ENCODE results near the gene TAF9B.

TAF9B gene

GRCh38 chrX:78124307-78124706 is 15.1 kb downstream of the TAF9B start:
- TF ChIP-seq CTCF (IDR thresholded peaks at IDR 0.05; ENCODE audit: low read depth, low read length), result no peak
- H3K4me3 ChIP-seq (replicated peaks in 1 of 2; ENCODE audit: low read depth in 2 of 2, low read length in 2 of 2), result no peak overlapping the region
- peak in 1 of 2 donors; percentile 9 for DNase-seq (ENCODE audit: low read depth in 2 of 2)

GRCh38 chrX:78123190-78123589 is 16.3 kb downstream of the TAF9B start:
- peak in 1 of 2 donors; percentile 57 for DNase-seq (ENCODE audit: low read depth in 2 of 2)
- no peak overlapping the region for H3K4me3 ChIP-seq (replicated peaks in 1 of 2; ENCODE audit: low read depth in 2 of 2, low read length in 2 of 2)
- TF ChIP-seq CTCF (IDR thresholded peaks at IDR 0.05; ENCODE audit: low read depth, low read length), result no peak

GRCh38 chrX:78119521-78120227 is 19.8 kb downstream of the TAF9B start:
- DNase-seq (ENCODE audit: low read depth in 2 of 2), result no peak
- TF ChIP-seq CTCF (IDR thresholded peaks at IDR 0.05; ENCODE audit: low read depth, low read length), result peak; percentile 18
- no peak overlapping the region for H3K4me3 ChIP-seq (replicated peaks in 1 of 2; ENCODE audit: low read depth in 2 of 2, low read length in 2 of 2)

GRCh38 chrX:78118628-78119027 is 20.8 kb downstream of the TAF9B start:
- TF ChIP-seq CTCF (IDR thresholded peaks at IDR 0.05; ENCODE audit: low read depth, low read length), result no peak
- H3K4me3 ChIP-seq (replicated peaks in 1 of 2; ENCODE audit: low read depth in 2 of 2, low read length in 2 of 2), result no peak overlapping the region
- DNase-seq (ENCODE audit: low read depth in 2 of 2), result no peak

GRCh38 chrX:78116766-78117165 is 22.7 kb downstream of the TAF9B start:
- no peak for TF ChIP-seq CTCF (IDR thresholded peaks at IDR 0.05; ENCODE audit: low read depth, low read length)
- DNase-seq (ENCODE audit: low read depth in 2 of 2), result no peak
- H3K4me3 ChIP-seq (replicated peaks in 1 of 2; ENCODE audit: low read depth in 2 of 2, low read length in 2 of 2), result no peak overlapping the region

GRCh38 chrX:78116365-78116764 is 23.1 kb downstream of the TAF9B start:
- no peak for DNase-seq (ENCODE audit: low read depth in 2 of 2)
- TF ChIP-seq CTCF (IDR thresholded peaks at IDR 0.05; ENCODE audit: low read depth, low read length), result no peak
- no peak overlapping the region for H3K4me3 ChIP-seq (replicated peaks in 1 of 2; ENCODE audit: low read depth in 2 of 2, low read length in 2 of 2)

Data from cardiac fibroblast (primary cell).